ENCODE measurements around the gene UVRAG. TPM values are rescaled to one million over a fixed set of nuclear protein-coding genes. Genes with fewer than 3 reads are reported as not detected.

The UVRAG gene
- total and polyA plus RNA-seq, 8 donors, result 4.7 to 55.5 (median 20.5) TPM

DNA sequence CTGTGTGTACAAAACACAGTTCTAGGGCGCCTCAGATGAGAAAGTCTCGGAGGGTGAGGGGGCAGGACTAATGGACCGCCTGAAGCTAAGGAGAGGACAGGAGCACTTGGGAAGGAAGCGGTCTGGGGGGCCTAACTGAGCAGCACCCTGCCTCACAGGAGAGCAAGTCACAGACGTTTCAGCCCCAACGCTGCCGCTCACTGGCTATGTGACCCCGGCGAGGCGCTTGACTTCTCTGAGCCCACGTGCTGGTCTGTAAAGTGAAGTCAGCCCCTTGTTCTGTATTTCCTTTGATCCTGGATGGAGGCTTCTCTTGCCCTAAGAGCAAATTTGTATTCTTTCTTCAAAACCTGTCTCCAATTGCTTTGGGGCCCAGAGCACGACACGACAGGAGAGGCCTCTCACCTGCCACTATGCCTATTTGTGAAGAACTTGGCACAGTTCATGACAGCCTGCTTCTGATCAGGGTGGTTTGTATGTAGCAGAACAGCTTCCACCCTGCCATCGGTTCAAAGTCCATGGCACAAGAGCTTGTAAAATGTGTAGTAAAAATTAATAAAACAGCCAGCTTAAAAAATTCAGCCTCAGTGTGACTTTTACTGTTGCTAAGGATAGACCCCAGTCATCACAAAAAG is 332.2 kb downstream of the UVRAG start:
- Histone ChIP-seq H3K9me3 (no peaks in the 10 kb centered on the region), H3K4me1 (peaks cover under 1 to 6% (median 5%) of the 10 kb centered on the region in 4 donors), H3K36me3 (peaks cover 0 to 13% (median 12%) of the 10 kb centered on the region in 4 donors), H3K27ac (no peak overlapping the region), H3K4me3 (no peak overlapping the region), H3K27me3 (no peaks in the 10 kb centered on the region)
- no peak for DNase-seq
- WGBS, 5 donors, result 76 to 80% (median 79%) methylated on average over 14 of the region's 14 CpGs
- no peak for TF ChIP-seq EP300 (IDR thresholded peaks at IDR 0.05)
- TF ChIP-seq POLR2A (IDR thresholded peaks at IDR 0.05), result no peak
- TF ChIP-seq, protein P1, sequence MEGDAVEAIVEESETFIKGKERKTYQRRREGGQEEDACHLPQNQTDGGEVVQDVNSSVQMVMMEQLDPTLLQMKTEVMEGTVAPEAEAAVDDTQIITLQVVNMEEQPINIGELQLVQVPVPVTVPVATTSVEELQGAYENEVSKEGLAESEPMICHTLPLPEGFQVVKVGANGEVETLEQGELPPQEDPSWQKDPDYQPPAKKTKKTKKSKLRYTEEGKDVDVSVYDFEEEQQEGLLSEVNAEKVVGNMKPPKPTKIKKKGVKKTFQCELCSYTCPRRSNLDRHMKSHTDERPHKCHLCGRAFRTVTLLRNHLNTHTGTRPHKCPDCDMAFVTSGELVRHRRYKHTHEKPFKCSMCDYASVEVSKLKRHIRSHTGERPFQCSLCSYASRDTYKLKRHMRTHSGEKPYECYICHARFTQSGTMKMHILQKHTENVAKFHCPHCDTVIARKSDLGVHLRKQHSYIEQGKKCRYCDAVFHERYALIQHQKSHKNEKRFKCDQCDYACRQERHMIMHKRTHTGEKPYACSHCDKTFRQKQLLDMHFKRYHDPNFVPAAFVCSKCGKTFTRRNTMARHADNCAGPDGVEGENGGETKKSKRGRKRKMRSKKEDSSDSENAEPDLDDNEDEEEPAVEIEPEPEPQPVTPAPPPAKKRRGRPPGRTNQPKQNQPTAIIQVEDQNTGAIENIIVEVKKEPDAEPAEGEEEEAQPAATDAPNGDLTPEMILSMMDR (IDR thresholded peaks at IDR 0.05), result no peak
- no peak for TF ChIP-seq POLR2AphosphoS5 (IDR thresholded peaks at IDR 0.05)
- intact Hi-C loops (cut with DNase I; ENCODE audit: low total_unique reads), result no loop called here

DNA sequence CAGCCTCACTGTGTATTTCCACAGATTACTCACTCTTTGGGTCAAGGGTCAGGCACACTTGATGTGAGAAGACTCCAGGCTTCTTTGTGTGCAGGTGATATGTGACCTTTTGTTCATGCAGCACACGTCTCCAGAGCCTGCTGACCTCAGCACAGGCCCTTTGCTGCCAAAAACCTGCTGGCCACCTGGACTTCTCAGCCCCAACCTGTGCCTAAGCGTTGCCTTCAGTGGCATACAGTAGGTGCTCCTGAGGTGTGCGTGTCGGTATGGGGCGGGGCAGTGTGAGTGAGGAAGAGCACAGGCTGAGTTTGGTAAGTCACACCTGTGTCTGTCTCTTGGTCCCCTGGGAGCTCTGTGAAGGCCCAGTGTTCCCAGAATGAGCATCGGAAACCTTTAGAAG is 333.2 kb downstream of the UVRAG start:
- intact Hi-C loops (cut with DNase I; ENCODE audit: low total_unique reads), result no loop called here
- peaks cover 0 to 3% (median 2%) of the 10 kb centered on the region in 4 donors for H3K36me3 ChIP-seq
- TF ChIP-seq POLR2A (IDR thresholded peaks at IDR 0.05) (no peak), EP300 (IDR thresholded peaks at IDR 0.05) (no peak), POLR2AphosphoS5 (IDR thresholded peaks at IDR 0.05) (no peak)
- TF ChIP-seq, protein P1 (IDR thresholded peaks at IDR 0.05), result no peak
- H3K4me1 ChIP-seq, result peaks cover 7 to 16% (median 12%) of the 10 kb centered on the region in 4 donors
- H3K4me3 ChIP-seq, result no peak overlapping the region
- WGBS, 5 donors, result 74 to 85% (median 77%) methylated on average over 6 of the region's 6 CpGs
- no peak for DNase-seq
- no peaks in the 10 kb centered on the region for H3K9me3 ChIP-seq
- no peak overlapping the region for H3K27ac ChIP-seq
- peaks cover 0 to 5% (median 3%) of the 10 kb centered on the region in 3 donors for H3K27me3 ChIP-seq

- Histone ChIP-seq H3K4me3 (no peak overlapping the region), H3K27me3 (peaks cover 0 to 5% (median 4%) of the 10 kb centered on the region in 3 donors), H3K4me1 (peaks cover 7 to 16% (median 12%) of the 10 kb centered on the region in 4 donors), H3K36me3 (no peaks in the 10 kb centered on the region), H3K9me3 (no peaks in the 10 kb centered on the region), H3K27ac (no peak overlapping the region)
- WGBS, 5 donors, result 62 to 87% (median 67%) methylated on average over 16 to 17 of the region's 17 CpGs
- intact Hi-C loops (cut with DNase I; ENCODE audit: low total_unique reads), result no loop called here
- DNase-seq, result peak in 1 of 2 donors; percentile 60
- TF ChIP-seq, protein P1 (IDR thresholded peaks at IDR 0.05), result no peak
- TF ChIP-seq EP300 (IDR thresholded peaks at IDR 0.05) (no peak), POLR2A (IDR thresholded peaks at IDR 0.05) (no peak), POLR2AphosphoS5 (IDR thresholded peaks at IDR 0.05) (no peak)
These were observed 334.1 kb downstream of the UVRAG start for GRCh38 chr11:76148941-76149613.

DNA sequence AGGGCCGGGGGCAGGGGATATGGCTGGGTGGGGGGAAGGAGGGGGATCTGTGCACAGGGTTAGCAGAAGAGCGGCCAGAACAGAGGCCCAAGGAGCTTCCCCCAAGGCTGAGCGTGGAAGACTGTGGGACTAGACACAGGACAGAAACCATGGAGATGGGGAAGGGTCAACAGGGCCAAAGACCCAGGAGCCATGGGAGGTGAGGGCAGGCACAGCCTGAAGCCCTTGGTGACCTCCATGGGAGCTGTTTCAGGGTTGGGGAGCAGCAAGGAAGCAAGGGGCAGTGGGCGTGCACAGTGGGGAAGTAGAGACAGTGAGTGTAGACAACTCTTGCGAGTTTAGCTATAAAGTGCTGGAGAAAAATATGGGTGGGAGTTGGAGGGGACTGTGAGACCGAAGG is 334.7 kb downstream of the UVRAG start:
- H3K27me3 ChIP-seq, result peaks cover 0 to 5% (median 4%) of the 10 kb centered on the region in 3 donors
- H3K36me3 ChIP-seq, result no peaks in the 10 kb centered on the region
- 85 to 100% (median 94%) methylated on average over 6 of the region's 6 CpGs for WGBS, 5 donors

More for the DNA sequence above, 334.7 kb downstream of the UVRAG start:
- H3K4me1 ChIP-seq, result peaks cover 7 to 16% (median 12%) of the 10 kb centered on the region in 4 donors
- no peak overlapping the region for H3K27ac ChIP-seq
- intact Hi-C loops (cut with DNase I; ENCODE audit: low total_unique reads), result no loop called here
- TF ChIP-seq EP300 (IDR thresholded peaks at IDR 0.05) (no peak), POLR2AphosphoS5 (IDR thresholded peaks at IDR 0.05) (no peak), POLR2A (IDR thresholded peaks at IDR 0.05) (no peak)
- TF ChIP-seq, protein P1 (IDR thresholded peaks at IDR 0.05), result no peak
- H3K4me3 ChIP-seq, result no peak overlapping the region
- DNase-seq, result no peak
- H3K9me3 ChIP-seq, result no peaks in the 10 kb centered on the region

Data from stomach (tissue), 9 donors.